IMR-90 (cell line): ENCODE results near the gene LAMC3. TPM values are rescaled to one million over a fixed set of nuclear protein-coding genes. Genes with fewer than 3 reads are reported as not detected.

Experiments
- ATAC-seq: fragments of 200-7000 bp; cut with Tn5 transposase; 2 replicates; pipeline ENCODE4 v1.9.1; 2020; ENCODE audit warnings: low read depth, mild to moderate bottlenecking, moderate library complexity
- BruUV-seq: library from RNA; stranded (reverse); fragments of 400-500 nt; replicated peaks from 2 replicates; lab custom pipeline; 2021; lab: Mats Ljungman, UMichigan
- CTCF ChIA-PET: fragments of 300-600 bp; formaldehyde crosslinking; extraction: SDS; loops from one replicate; lab custom pipeline; 2021; ENCODE audit warnings: antibody characterized with exemption; lab: Yijun Ruan, JAX
- POLR2A ChIA-PET: fragments of 300-600 bp; sonication (Branson Sonifier 250); formaldehyde crosslinking; loops from one replicate; lab custom pipeline; 2022; ENCODE audit warnings: antibody characterized with exemption; ENCODE audit not compliant: unreplicated experiment; lab: Charles Lee
- DNase-seq: peaks from one replicate; pipeline ENCODE4 v3.0.0; 2013
- H2AFZ ChIP-seq: replicated peaks from 2 replicates; pipeline ENCODE3; 2013; ENCODE audit warnings: low read length, mild to moderate bottlenecking; ENCODE audit not compliant: poor library complexity
- H2AK5ac ChIP-seq: 2 replicates; pipeline ENCODE4 v1.6.1; 2013; ENCODE audit warnings: low read depth, low read length, inconsistent platforms
- H2AK9ac ChIP-seq: replicated peaks from 2 replicates; pipeline ENCODE3; 2013; ENCODE audit warnings: mild to moderate bottlenecking, low read depth, low read length, moderate library complexity; ENCODE audit not compliant: poor library complexity
- H2BK120ac ChIP-seq: 2 replicates; pipeline ENCODE4 v1.6.1; 2013; ENCODE audit warnings: low read depth, low read length, inconsistent platforms
- H2BK15ac ChIP-seq: 3 replicates; pipeline ENCODE4 v1.6.1; 2013; ENCODE audit warnings: low read depth, low read length, inconsistent platforms
- H2BK20ac ChIP-seq: 2 replicates; pipeline ENCODE4 v1.6.1; 2013; ENCODE audit warnings: low read depth, mild to moderate bottlenecking, inconsistent platforms, low read length, moderate library complexity
- H2BK5ac ChIP-seq: 2 replicates; pipeline ENCODE4 v1.6.1; 2013; ENCODE audit warnings: mild to moderate bottlenecking, low read depth, low read length, inconsistent platforms; ENCODE audit not compliant: poor library complexity, severe bottlenecking
- H3K14ac ChIP-seq: replicated peaks from 2 replicates; pipeline ENCODE4 v1.6.1; 2013; ENCODE audit warnings: low read depth, low read length, inconsistent platforms
- H3K18ac ChIP-seq: 2 replicates; pipeline ENCODE4 v1.6.1; 2013; ENCODE audit warnings: low read depth, low read length, control low read depth
- H3K23ac ChIP-seq: 2 replicates; pipeline ENCODE4 v1.6.1; 2013; ENCODE audit warnings: low read depth, low read length, inconsistent platforms
- H3K27ac ChIP-seq: 2 replicates; pipeline ENCODE4 v1.5.1; 2013; ENCODE audit warnings: mild to moderate bottlenecking, control low read depth, low read length; ENCODE audit not compliant: insufficient read depth
- H3K27me3 ChIP-seq: 2 replicates; pipeline ENCODE4 v1.6.1; 2013; ENCODE audit warnings: low read length; ENCODE audit not compliant: control insufficient read depth, insufficient read depth
- H3K36me3 ChIP-seq: 2 replicates; pipeline ENCODE4 v1.6.1; 2013; ENCODE audit warnings: low read length, mixed read lengths; ENCODE audit not compliant: control insufficient read depth, insufficient read depth
- H3K4ac ChIP-seq: 2 replicates; pipeline ENCODE4 v1.6.1; 2013; ENCODE audit warnings: low read depth, low read length, inconsistent platforms
- H3K4me1 ChIP-seq: 2 replicates; pipeline ENCODE4 v1.6.1; 2013; ENCODE audit warnings: low read length, mixed read lengths; ENCODE audit not compliant: control insufficient read depth, insufficient read depth
- H3K4me2 ChIP-seq: 2 replicates; pipeline ENCODE4 v1.6.1; 2013; ENCODE audit warnings: low read depth, mild to moderate bottlenecking, control low read depth, low read length, moderate library complexity
- H3K4me3 ChIP-seq: 2 replicates; pipeline ENCODE4 v1.5.1; 2013; ENCODE audit warnings: low read depth, mild to moderate bottlenecking, control low read depth, low read length, moderate library complexity; ENCODE audit not compliant: insufficient read depth
- H3K56ac ChIP-seq: 2 replicates; pipeline ENCODE4 v1.6.1; 2013; ENCODE audit warnings: low read length, inconsistent platforms; ENCODE audit not compliant: insufficient read depth; ENCODE audit errors: extremely low read depth
- H3K79me1 ChIP-seq, 2 experiments: 2 replicates each; pipeline ENCODE4 v1.6.1; 2013; ENCODE audit warnings: low read length in 2 of 2, inconsistent platforms in 1 of 2, low read depth in 1 of 2
- H3K9ac ChIP-seq: 2 replicates; pipeline ENCODE4 v1.6.1; 2013; ENCODE audit warnings: low read depth, low read length, control low read depth
- H3K9me1 ChIP-seq: 2 replicates; pipeline ENCODE4 v1.6.1; 2013; ENCODE audit warnings: low read length, inconsistent platforms; ENCODE audit not compliant: insufficient read depth
- H3K9me3 ChIP-seq: 2 replicates; pipeline ENCODE4 v1.6.1; 2013; ENCODE audit warnings: low read length; ENCODE audit not compliant: control insufficient read depth, insufficient read depth
- H4K20me1 ChIP-seq: 2 replicates; pipeline ENCODE4 v1.6.1; 2013; ENCODE audit warnings: low read length, inconsistent platforms; ENCODE audit not compliant: insufficient read depth
- H4K5ac ChIP-seq: 2 replicates; pipeline ENCODE4 v1.6.1; 2013; ENCODE audit warnings: mild to moderate bottlenecking, low read depth, low read length, control low read depth
- H4K8ac ChIP-seq, 2 experiments: 2 replicates each; pipeline ENCODE4 v1.6.1; 2013; ENCODE audit warnings: low read depth in 2 of 2, low read length in 2 of 2, control low read depth in 1 of 2, inconsistent platforms in 1 of 2
- H4K91ac ChIP-seq: 2 replicates; pipeline ENCODE4 v1.6.1; 2013; ENCODE audit warnings: low read depth, low read length, inconsistent platforms; ENCODE audit not compliant: insufficient read depth
- BHLHE40 ChIP-seq: fragments of 150-350 bp; IDR thresholded peaks from 2 replicates; pipeline ENCODE4 v1.6.1; 2016; ENCODE audit warnings: mild to moderate bottlenecking, low read depth, low read length
- CEBPB ChIP-seq: IDR thresholded peaks from 2 replicates; pipeline ENCODE4 v1.6.1; 2012; ENCODE audit warnings: low read depth, low read length, improper control_type of control experiment
- FOS ChIP-seq: fragments of 150-350 bp; IDR thresholded peaks from 2 replicates; pipeline ENCODE4 v1.6.1; 2016; ENCODE audit warnings: low read depth, low read length
- MAFK ChIP-seq: IDR thresholded peaks from 2 replicates; pipeline ENCODE4 v1.6.1; 2012; ENCODE audit warnings: low read depth, low read length, improper control_type of control experiment
- MAZ ChIP-seq: IDR thresholded peaks from 2 replicates; pipeline ENCODE4 v1.6.1; 2012; ENCODE audit warnings: low read depth, mild to moderate bottlenecking, low read length, improper control_type of control experiment, moderate library complexity, borderline replicate concordance
- MXI1 ChIP-seq: IDR thresholded peaks from 2 replicates; pipeline ENCODE4 v1.6.1; 2012; ENCODE audit warnings: low read depth, mild to moderate bottlenecking, low read length, moderate library complexity, borderline replicate concordance
- NFE2L2 ChIP-seq: fragments of 150-350 bp; IDR thresholded peaks from 2 replicates; pipeline ENCODE4 v1.6.1; 2016; ENCODE audit warnings: low read depth, mild to moderate bottlenecking, low read length
- POLR2A ChIP-seq: IDR thresholded peaks from 2 replicates; pipeline ENCODE4 v1.6.1; 2012; ENCODE audit warnings: mild to moderate bottlenecking, low read depth, low read length
- RAD21 ChIP-seq: IDR thresholded peaks from 2 replicates; pipeline ENCODE4 v1.6.1; 2012; ENCODE audit warnings: low read length, improper control_type of control experiment
- RCOR1 ChIP-seq: IDR thresholded peaks from 2 replicates; pipeline ENCODE4 v1.6.1; 2012; ENCODE audit warnings: mild to moderate bottlenecking, low read length, improper control_type of control experiment; ENCODE audit not compliant: insufficient replicate concordance
- RFX5 ChIP-seq: IDR thresholded peaks from 2 replicates; pipeline ENCODE4 v1.8.0; 2012; ENCODE audit warnings: low read depth, mild to moderate bottlenecking, low read length, moderate library complexity
- SMC3 ChIP-seq: fragments of 150-350 bp; IDR thresholded peaks from 2 replicates; pipeline ENCODE4 v1.6.1; 2016; ENCODE audit warnings: low read depth, mild to moderate bottlenecking, antibody characterized with exemption, low read length, moderate library complexity
- WGBS, 2 experiments: methylation state at CpG; one replicate each; pipeline versions ENCODE4 v1.1.5 to v1.1.7; 2013; ENCODE audit warnings: missing lambda C conversion rate in 2 of 2; ENCODE audit not compliant: insufficient read length in 1 of 2; ENCODE audit errors: extremely low coverage in 2 of 2; 5-methylcytosine and 5-hydroxymethylcytosine counted together
- dilution Hi-C: fragments of 300-500 bp; cut with HindIII; formaldehyde crosslinking; loops from one replicate; pipeline ENCODE4 v1.14.3; 2018; ENCODE audit warnings: low sequenced_read_pairs; ENCODE audit not compliant: unreplicated experiment
- in situ Hi-C: fragments of 300-500 bp; cut with MboI; formaldehyde crosslinking; loops from 3 replicates; pipeline ENCODE4 v1.14.3; 2019; ENCODE audit warnings: low sequenced_read_pairs, inconsistent platforms, mixed read lengths
- intact Hi-C: fragments of 100-400 bp; cut with micrococcal nuclease; formaldehyde crosslinking; loops from 2 replicates; pipeline ENCODE4 v1.10.0; 2022
- polyA plus RNA-seq, 3 experiments: library from polyadenylated mRNA; depleted of rRNA; stranded (reverse); fragments of >200 nt; gene quantifications; 2 replicates each; pipeline ENCODE4 v1.2.3, GENCODE V29; 2012; ENCODE audit warnings: low replicate concordance in 1 of 3
- total RNA-seq: library from RNA; depleted of rRNA; stranded (reverse); fragments of >200 nt; gene quantifications from 2 replicates; pipeline ENCODE4 v1.2.3, GENCODE V29; 2012
- TF ChIP-seq, protein P1 (sequence below): conservative IDR thresholded peaks from 2 replicates; pipeline ENCODE4 v1.5.1; 2012; ENCODE audit warnings: mild to moderate bottlenecking, low read depth, low read length, improper control_type of control experiment
- TF ChIP-seq, protein P2 (sequence below): fragments of 150-350 bp; IDR thresholded peaks from 2 replicates; pipeline ENCODE4 v1.6.1; 2017; ENCODE audit warnings: mild to moderate bottlenecking, antibody characterized with exemption, low read length, low read depth

The LAMC3 gene
- total and polyA plus RNA-seq, 2 of the 4 experiments (the other 2 are of a cell fraction): not detected

DNA sequence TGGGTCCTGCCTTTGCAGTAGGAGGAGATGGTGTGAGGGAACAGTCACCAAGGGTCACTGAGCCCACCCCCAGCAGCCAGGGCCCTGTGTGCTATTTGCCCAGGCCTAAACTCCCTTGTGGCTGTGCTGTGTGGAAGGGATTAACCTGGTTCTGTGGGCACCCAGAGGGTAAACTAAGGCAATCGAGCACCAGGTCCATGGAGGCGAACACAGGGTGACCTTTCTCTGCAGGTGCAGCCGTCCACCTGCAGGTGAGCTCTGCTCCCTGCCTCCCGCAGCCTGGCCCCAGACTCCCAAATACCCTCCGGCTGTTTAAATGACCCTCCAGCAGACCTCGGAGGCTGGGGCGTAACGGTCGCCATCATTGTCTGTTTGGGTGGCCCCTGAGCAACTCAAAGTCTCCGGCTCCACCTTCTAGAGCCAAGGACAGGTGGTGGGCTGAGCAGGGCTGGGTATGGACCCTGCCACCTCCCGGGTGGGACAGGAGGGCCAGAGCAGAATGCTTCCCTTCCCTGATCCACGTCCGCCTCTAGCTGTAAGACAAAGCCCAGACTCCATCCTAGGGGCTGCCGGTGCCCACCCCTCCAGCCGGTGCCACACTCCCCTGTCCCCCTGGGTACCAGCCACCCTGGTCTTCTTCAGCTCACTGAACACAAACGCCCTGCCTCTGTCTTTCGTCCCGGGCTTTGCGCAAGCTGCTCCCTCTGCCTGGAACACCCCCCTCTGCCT lies 35.9 kb upstream of the LAMC3 start:
- no peak overlapping the region for H3K14ac ChIP-seq
- H3K4me3 ChIP-seq: no peak overlapping the region
- no peak for ATAC-seq
- no peaks in the 10 kb centered on the region for H3K79me1 ChIP-seq
- no peak overlapping the region for H3K23ac ChIP-seq
- WGBS, 2 experiments: 76% methylated on average over 13 of the region's 19 CpGs; no CpG with 5 or more reads in 1 of the 2 experiments
- H3K18ac ChIP-seq: no peak overlapping the region
- H2BK15ac ChIP-seq: no peak overlapping the region
- H3K36me3 ChIP-seq: no peaks in the 10 kb centered on the region
- no TSS peak for BruUV-seq
- H3K4me2 ChIP-seq: no peak overlapping the region
- H3K27me3 ChIP-seq: peaks cover 46% of the 10 kb centered on the region
- H2AK5ac ChIP-seq: no peak overlapping the region
- H3K9me3 ChIP-seq: no peaks in the 10 kb centered on the region
- no peaks in the 10 kb centered on the region for H4K20me1 ChIP-seq
- H3K4ac ChIP-seq: no peak overlapping the region
- no peak overlapping the region for H4K91ac ChIP-seq
- no peaks in the 10 kb centered on the region for H3K9me1 ChIP-seq
- H3K4me1 ChIP-seq: no peaks in the 10 kb centered on the region
- no peak overlapping the region for H3K27ac ChIP-seq
- TF ChIP-seq POLR2A: no peak
- no peak for TF ChIP-seq RAD21
- TF ChIP-seq, protein P1, sequence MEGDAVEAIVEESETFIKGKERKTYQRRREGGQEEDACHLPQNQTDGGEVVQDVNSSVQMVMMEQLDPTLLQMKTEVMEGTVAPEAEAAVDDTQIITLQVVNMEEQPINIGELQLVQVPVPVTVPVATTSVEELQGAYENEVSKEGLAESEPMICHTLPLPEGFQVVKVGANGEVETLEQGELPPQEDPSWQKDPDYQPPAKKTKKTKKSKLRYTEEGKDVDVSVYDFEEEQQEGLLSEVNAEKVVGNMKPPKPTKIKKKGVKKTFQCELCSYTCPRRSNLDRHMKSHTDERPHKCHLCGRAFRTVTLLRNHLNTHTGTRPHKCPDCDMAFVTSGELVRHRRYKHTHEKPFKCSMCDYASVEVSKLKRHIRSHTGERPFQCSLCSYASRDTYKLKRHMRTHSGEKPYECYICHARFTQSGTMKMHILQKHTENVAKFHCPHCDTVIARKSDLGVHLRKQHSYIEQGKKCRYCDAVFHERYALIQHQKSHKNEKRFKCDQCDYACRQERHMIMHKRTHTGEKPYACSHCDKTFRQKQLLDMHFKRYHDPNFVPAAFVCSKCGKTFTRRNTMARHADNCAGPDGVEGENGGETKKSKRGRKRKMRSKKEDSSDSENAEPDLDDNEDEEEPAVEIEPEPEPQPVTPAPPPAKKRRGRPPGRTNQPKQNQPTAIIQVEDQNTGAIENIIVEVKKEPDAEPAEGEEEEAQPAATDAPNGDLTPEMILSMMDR: no peak
- TF ChIP-seq, protein P2, sequence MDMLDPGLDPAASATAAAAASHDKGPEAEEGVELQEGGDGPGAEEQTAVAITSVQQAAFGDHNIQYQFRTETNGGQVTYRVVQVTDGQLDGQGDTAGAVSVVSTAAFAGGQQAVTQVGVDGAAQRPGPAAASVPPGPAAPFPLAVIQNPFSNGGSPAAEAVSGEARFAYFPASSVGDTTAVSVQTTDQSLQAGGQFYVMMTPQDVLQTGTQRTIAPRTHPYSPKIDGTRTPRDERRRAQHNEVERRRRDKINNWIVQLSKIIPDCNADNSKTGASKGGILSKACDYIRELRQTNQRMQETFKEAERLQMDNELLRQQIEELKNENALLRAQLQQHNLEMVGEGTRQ: no peak
- TF ChIP-seq SMC3: no peak
- TF ChIP-seq BHLHE40: no peak
- no peak for TF ChIP-seq NFE2L2
- no peak for TF ChIP-seq CEBPB
- no peak for TF ChIP-seq MAZ
- no peak for TF ChIP-seq RCOR1
- TF ChIP-seq FOS: no peak
- TF ChIP-seq MXI1: no peak
- TF ChIP-seq MAFK: no peak
- TF ChIP-seq RFX5: no peak
- no peak overlapping the region for H3K56ac ChIP-seq
- in situ Hi-C loops (no loop called here), dilution Hi-C loops (no loop called here), intact Hi-C loops (no loop called here)
- no peak overlapping the region for H4K8ac ChIP-seq
- H4K5ac ChIP-seq: no peak overlapping the region
- CTCF ChIA-PET: no interaction called here
- POLR2A ChIA-PET: no interaction called here
- no peak overlapping the region for H2AK9ac ChIP-seq
- H2BK5ac ChIP-seq: no peak overlapping the region
- no peak overlapping the region for H2BK120ac ChIP-seq
- no peak for DNase-seq
- no peak overlapping the region for H2BK20ac ChIP-seq
- H3K9ac ChIP-seq: no peak overlapping the region
- H2AFZ ChIP-seq: no peak overlapping the region
